ENCODE data around the gene DGKG. TPM values are rescaled to one million over a fixed set of nuclear protein-coding genes. Genes with fewer than 3 reads are reported as not detected.

The DGKG gene
- total RNA-seq, 4 donors from 2014 or later = 14.5 to 35.1 (median 20.3) TPM

GRCh38 chr3:186169379-186169778 lies 192.7 kb downstream of the DGKG start:
- no peak overlapping the region for H3K4me3 ChIP-seq (replicated peaks in 1 of 3)
- DNase-seq = no peak
- no peak for TF ChIP-seq POLR2A (IDR thresholded peaks at IDR 0.05)
- no peak for TF ChIP-seq CTCF (IDR thresholded peaks at IDR 0.05)
- WGBS, 2 donors = 80 to 85% methylated on average over 2 of the region's 2 CpGs
- H3K4me1 ChIP-seq = no peaks in the 10 kb centered on the region
- no peaks in the 10 kb centered on the region for H3K9me3 ChIP-seq
- H3K27me3 ChIP-seq = no peaks in the 10 kb centered on the region
- H3K27ac ChIP-seq = no peak overlapping the region
- intact Hi-C loops (cut with DNase I) = no loop called here
- H3K36me3 ChIP-seq = no peaks in the 10 kb centered on the region

- intact Hi-C loops (cut with DNase I) = no loop called here
- DNase-seq = no peak
- Histone ChIP-seq H3K9me3 (no peaks in the 10 kb centered on the region), H3K36me3 (no peaks in the 10 kb centered on the region), H3K27ac (no peak overlapping the region), H3K27me3 (no peaks in the 10 kb centered on the region), H3K4me1 (no peaks in the 10 kb centered on the region), H3K4me3 (replicated peaks in 1 of 3) (no peak overlapping the region)
- TF ChIP-seq POLR2A (IDR thresholded peaks at IDR 0.05) (no peak), CTCF (IDR thresholded peaks at IDR 0.05) (no peak)
Measured at GRCh38 chr3:186168976-186169375, 193.1 kb downstream of the DGKG start.

- TF ChIP-seq CTCF (IDR thresholded peaks at IDR 0.05) = no peak
- no peak for TF ChIP-seq POLR2A (IDR thresholded peaks at IDR 0.05)
- no peak overlapping the region for H3K27ac ChIP-seq
- no peaks in the 10 kb centered on the region for H3K27me3 ChIP-seq
- intact Hi-C loops (cut with DNase I) = no loop called here
- no peak overlapping the region for H3K4me3 ChIP-seq (replicated peaks in 1 of 3)
- no peaks in the 10 kb centered on the region for H3K4me1 ChIP-seq
- no peaks in the 10 kb centered on the region for H3K36me3 ChIP-seq
- no peaks in the 10 kb centered on the region for H3K9me3 ChIP-seq
- 83 to 91% methylated on average over 1 of the region's 1 CpG for WGBS, 2 donors
- no peak for DNase-seq
Measured at GRCh38 chr3:186167646-186168395, 194.2 kb downstream of the DGKG start.

GRCh38 chr3:186166491-186167288 lies 195.3 kb downstream of the DGKG start:
- no peaks in the 10 kb centered on the region for H3K36me3 ChIP-seq
- H3K27me3 ChIP-seq = no peaks in the 10 kb centered on the region
- WGBS, 2 donors = 30 to 31% methylated on average over 3 of the region's 3 CpGs
- DNase-seq = no peak
- H3K4me3 ChIP-seq (replicated peaks in 1 of 3) = no peak overlapping the region
- no peak for TF ChIP-seq CTCF (IDR thresholded peaks at IDR 0.05)
- H3K27ac ChIP-seq = no peak overlapping the region
- H3K4me1 ChIP-seq = no peaks in the 10 kb centered on the region
- intact Hi-C loops (cut with DNase I) = no loop called here
- no peaks in the 10 kb centered on the region for H3K9me3 ChIP-seq

- WGBS, 2 donors = 28 to 35% methylated on average over 3 of the region's 3 CpGs
- H3K27me3 ChIP-seq = no peaks in the 10 kb centered on the region
- intact Hi-C loops (cut with DNase I) = no loop called here
- no peaks in the 10 kb centered on the region for H3K4me1 ChIP-seq
- H3K4me3 ChIP-seq (replicated peaks in 1 of 3) = no peak overlapping the region
- no peaks in the 10 kb centered on the region for H3K36me3 ChIP-seq
- no peak for DNase-seq
- no peaks in the 10 kb centered on the region for H3K9me3 ChIP-seq
- no peak overlapping the region for H3K27ac ChIP-seq
- no peak for TF ChIP-seq CTCF (IDR thresholded peaks at IDR 0.05)
- TF ChIP-seq POLR2A (IDR thresholded peaks at IDR 0.05) = no peak
Measured at GRCh38 chr3:186166036-186166435, 196.0 kb downstream of the DGKG start.
